LNCAP (cell line): ENCODE measurements around the gene KCNMB1.

Experiments
- TF ChIP-seq, protein P1 (sequence below): fragments of 450-650 bp; IDR thresholded peaks from 2 replicates; pipeline ENCODE4 v1.5.1; 2017; ENCODE audit warnings: mild to moderate bottlenecking

The KCNMB1 gene

DNA sequence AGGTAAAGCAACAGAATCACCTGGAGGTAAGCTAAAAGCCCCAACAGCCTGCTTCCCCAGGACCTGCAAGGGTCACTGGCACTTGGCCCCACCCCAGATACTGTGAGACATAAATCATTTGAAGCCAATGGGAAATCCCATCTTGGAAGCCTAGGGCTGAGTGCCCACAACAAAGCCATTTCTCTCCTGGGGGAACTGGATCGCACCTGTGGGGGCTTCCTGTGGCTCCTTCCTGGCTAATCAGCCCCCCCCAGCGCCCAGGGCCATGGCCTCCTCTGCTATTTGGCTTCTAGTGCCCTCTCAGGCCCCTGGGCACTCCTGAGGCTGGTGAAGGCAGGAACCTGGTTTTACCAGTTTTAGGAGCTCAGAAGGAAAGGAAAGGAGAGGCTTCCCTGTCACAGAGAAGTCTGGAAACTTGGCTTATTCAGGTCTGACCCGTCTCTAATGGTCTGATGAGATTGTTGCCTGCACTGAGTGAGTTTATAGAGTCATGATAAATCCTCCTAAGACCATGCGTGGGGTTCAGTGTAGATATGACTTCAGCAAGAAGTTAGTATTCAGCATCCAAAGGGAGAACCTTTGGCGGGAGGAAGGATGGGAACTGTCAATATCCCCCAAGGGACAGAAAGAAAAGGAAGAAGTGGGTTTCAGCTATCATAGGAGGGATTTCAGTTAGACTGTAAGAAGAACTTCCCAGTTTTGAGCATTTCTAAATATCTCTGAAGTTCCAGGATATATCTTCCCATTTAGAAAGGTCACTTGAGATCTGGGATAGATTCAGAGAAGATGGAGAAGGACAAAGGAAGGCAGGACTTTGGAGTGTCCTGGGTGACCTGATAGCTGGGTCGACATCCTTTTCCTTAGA lies 1.2 kb downstream of the KCNMB1 start:
- TF ChIP-seq, protein P1, sequence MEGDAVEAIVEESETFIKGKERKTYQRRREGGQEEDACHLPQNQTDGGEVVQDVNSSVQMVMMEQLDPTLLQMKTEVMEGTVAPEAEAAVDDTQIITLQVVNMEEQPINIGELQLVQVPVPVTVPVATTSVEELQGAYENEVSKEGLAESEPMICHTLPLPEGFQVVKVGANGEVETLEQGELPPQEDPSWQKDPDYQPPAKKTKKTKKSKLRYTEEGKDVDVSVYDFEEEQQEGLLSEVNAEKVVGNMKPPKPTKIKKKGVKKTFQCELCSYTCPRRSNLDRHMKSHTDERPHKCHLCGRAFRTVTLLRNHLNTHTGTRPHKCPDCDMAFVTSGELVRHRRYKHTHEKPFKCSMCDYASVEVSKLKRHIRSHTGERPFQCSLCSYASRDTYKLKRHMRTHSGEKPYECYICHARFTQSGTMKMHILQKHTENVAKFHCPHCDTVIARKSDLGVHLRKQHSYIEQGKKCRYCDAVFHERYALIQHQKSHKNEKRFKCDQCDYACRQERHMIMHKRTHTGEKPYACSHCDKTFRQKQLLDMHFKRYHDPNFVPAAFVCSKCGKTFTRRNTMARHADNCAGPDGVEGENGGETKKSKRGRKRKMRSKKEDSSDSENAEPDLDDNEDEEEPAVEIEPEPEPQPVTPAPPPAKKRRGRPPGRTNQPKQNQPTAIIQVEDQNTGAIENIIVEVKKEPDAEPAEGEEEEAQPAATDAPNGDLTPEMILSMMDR: no peak

DNA sequence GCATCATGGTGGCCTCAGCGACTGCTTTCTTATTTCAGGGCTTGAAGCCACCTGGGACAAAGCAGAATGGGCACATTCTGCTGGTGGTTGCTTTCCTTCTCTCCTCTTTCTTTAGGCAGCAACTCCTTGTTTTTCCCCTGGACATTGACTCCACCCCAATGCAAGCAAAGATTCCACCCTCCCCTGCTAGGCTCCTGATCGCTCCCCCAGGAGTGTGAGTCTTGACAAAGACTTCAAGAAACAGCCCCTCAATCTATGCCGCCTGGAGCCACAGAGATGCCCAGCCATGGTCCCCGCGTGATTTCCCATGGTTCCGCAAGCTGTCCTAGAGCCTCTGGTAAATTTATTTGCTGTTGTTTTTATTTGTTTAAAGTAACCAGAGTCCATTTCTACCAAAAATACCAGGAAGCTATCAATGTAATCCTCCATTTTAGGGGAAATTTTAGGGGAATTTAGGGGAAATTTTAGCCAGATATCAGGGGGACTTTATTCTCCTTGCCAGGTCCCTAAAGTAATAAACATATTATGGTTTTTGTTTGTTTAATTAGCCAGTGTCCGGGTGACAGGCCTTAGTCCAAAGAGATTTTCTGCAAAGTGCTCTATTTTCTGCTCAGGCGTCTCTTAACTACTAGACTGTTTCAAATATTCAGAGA lies 2.3 kb downstream of the KCNMB1 start:
- TF ChIP-seq, protein P1: no peak

DNA sequence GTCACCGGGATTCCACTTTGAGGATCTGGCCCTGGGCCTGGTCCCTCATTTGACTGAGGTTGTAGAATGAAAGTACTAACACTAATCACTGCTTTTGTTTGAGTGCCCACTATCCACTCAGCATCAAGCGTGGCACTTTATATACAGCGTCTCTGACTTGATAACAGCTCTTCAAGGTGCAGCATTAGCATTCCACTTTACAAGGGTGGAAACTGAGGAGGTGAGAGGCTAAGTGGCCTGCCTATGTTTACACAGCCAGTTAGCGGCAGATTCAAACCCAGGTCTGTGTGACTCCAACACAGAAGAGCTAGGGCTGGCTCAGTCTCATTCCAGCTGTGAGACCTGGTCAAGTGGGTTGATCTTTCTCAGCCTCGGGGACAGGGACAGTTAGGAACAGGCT lies 5.9 kb downstream of the KCNMB1 start:
- TF ChIP-seq, protein P1: no peak

- TF ChIP-seq, protein P1: no peak
These were observed 6.4 kb downstream of the KCNMB1 start for GRCh38 chr5:170382790-170383189.

DNA sequence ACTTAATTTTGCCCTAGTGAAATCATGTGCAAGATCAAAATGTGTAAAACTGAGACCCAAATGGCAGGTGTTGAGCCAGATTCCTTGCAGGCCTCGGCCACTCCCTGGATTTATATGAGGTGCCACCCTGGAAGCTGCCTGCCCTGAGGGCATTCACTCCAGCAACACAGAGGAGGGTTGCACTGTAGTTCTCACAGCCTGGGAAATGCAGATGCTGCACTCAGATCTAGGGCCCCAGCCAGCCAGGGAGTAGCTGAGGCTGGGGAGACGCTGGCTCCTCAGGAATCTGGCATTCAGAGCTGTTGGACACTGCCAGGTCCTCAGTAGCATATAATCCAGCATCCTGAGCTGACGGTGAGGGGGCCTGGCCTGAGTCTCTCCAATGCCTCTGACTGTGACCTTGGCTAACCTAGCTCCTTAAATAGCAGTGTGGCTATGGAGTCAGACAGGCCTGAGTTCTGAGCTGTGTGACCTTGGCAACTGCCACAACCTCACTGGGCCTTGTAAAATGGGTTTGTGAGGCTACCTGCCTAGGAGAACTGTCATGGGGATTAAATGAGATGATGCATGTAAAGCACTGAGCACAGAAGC lies 8.7 kb downstream of the KCNMB1 start:
- TF ChIP-seq, protein P1: no peak

- TF ChIP-seq, protein P1: no peak
These were observed 10.4 kb downstream of the KCNMB1 start for GRCh38 chr5:170378740-170379139.

- TF ChIP-seq, protein P1: no peak
These were observed 12.1 kb downstream of the KCNMB1 start for GRCh38 chr5:170377027-170377426.
